Peyer's patch (tissue), 4 donors: Measurements from ENCODE around the gene ETV6.

Experiments
- POLR2A ChIP-seq, 2 donors: fragments of 450-650 bp; IDR thresholded peaks; one replicate each; pipeline ENCODE4 v1.5.1; 2017; ENCODE audit warnings: antibody characterized with exemption in 2 of 2, mild to moderate bottlenecking in 2 of 2, moderate library complexity in 2 of 2
- TF ChIP-seq, protein P1 (sequence below), 6 experiments: fragments of 450-650 bp in 4 of 6; fragments of 200-600 bp in 2 of 6; sonication (generic) in 1 of 6; IDR thresholded peaks; one replicate each; pipeline ENCODE4 v1.5.1; 2017 to 2019; ENCODE audit warnings: antibody characterized with exemption in 6 of 6, mild to moderate bottlenecking in 3 of 6, moderate library complexity in 1 of 6

DNA sequence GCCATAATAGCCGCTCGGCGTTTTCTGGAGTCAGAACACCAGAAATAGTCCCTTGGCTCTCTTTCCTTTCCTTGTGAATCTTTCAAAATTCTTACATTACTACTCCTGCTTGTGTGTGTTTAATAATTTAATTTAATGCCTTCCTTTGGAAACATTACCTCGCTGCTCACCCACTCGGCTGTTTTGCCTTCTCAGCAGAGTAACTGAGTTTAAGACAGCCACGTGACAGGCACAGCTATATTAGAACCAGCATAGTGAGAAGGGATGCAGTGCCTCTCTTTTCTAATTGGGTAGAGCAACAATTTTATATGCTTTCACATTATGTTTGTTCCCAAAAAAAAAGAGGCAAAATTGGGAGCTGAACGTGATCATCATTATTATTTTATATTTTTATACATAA, 107.6 kb downstream of the ETV6 start:
- TF ChIP-seq POLR2A (IDR thresholded peaks at IDR 0.05), result no peak
- TF ChIP-seq, protein P1, sequence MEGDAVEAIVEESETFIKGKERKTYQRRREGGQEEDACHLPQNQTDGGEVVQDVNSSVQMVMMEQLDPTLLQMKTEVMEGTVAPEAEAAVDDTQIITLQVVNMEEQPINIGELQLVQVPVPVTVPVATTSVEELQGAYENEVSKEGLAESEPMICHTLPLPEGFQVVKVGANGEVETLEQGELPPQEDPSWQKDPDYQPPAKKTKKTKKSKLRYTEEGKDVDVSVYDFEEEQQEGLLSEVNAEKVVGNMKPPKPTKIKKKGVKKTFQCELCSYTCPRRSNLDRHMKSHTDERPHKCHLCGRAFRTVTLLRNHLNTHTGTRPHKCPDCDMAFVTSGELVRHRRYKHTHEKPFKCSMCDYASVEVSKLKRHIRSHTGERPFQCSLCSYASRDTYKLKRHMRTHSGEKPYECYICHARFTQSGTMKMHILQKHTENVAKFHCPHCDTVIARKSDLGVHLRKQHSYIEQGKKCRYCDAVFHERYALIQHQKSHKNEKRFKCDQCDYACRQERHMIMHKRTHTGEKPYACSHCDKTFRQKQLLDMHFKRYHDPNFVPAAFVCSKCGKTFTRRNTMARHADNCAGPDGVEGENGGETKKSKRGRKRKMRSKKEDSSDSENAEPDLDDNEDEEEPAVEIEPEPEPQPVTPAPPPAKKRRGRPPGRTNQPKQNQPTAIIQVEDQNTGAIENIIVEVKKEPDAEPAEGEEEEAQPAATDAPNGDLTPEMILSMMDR (IDR thresholded peaks at IDR 0.05), result no peak
